HEK293 (cell line): ENCODE data around the gene GPR157.
"Not testable (repeated sequence)": the region's sequence is repeated elsewhere in the genome, so short reads cannot be mapped to it uniquely, and the experiment has no call there.

Source experiments
- CTCF ChIA-PET: fragments of 350-600 bp; formaldehyde crosslinking; extraction: SDS; loops from one replicate; lab custom pipeline; 2021; ENCODE audit warnings: antibody characterized with exemption; lab: Yijun Ruan, JAX
- POLR2A ChIA-PET: fragments of 300-600 bp; formaldehyde crosslinking; extraction: SDS; loops from one replicate; lab custom pipeline; 2020; ENCODE audit warnings: antibody characterized with exemption, inconsistent platforms; lab: Yijun Ruan, JAX
- H3K27ac ChIP-seq: fragments of 200-500 bp; sonication (Bioruptor generic); 2 replicates; pipeline ENCODE4 v1.5.1; 2014; ENCODE audit warnings: low read depth, low read length, control low read depth, inconsistent platforms; ENCODE audit errors: extremely low read depth
- H3K36me3 ChIP-seq, 2 experiments: fragments of 200-500 bp in 1 of 2; sonication (Bioruptor generic) in 1 of 2; 1 replicate in 1 of 2; 2 replicates in 1 of 2; pipeline ENCODE4 v1.5.1; 2014 to 2017; ENCODE audit warnings: inconsistent platforms in 2 of 2, low read length in 2 of 2; ENCODE audit not compliant: control insufficient read depth in 2 of 2, insufficient read depth in 1 of 2
- H3K4me1 ChIP-seq: fragments of 200-500 bp; sonication (Bioruptor generic); 2 replicates; pipeline ENCODE4 v1.5.1; 2014; ENCODE audit warnings: mild to moderate bottlenecking, low read length, inconsistent platforms; ENCODE audit not compliant: control insufficient read depth, insufficient read depth
- H3K4me3 ChIP-seq: 2 replicates; pipeline ENCODE4 v1.5.1; 2011; ENCODE audit warnings: low read depth, mild to moderate bottlenecking, control low read depth, low read length, moderate library complexity
- H3K9me3 ChIP-seq: fragments of 200-500 bp; sonication (Bioruptor generic); 2 replicates; pipeline ENCODE4 v1.5.1; 2014; ENCODE audit warnings: low read depth, low read length, inconsistent platforms; ENCODE audit not compliant: control insufficient read depth, insufficient read depth
- GLIS2 ChIP-seq: fragments of 450-650 bp; formaldehyde crosslinking; IDR thresholded peaks from 2 replicates; pipeline ENCODE4 v1.5.1; 2016; ENCODE audit warnings: missing biosample characterization, missing genetic modification characterization
- HOXA7 ChIP-seq: sonication (generic); formaldehyde crosslinking; IDR thresholded peaks from 2 replicates; pipeline ENCODE4 v1.8.1; 2022; ENCODE audit warnings: missing genetic modification reagents, borderline replicate concordance
- SP7 ChIP-seq: fragments of 450-650 bp; formaldehyde crosslinking; IDR thresholded peaks from 2 replicates; pipeline ENCODE4 v1.5.1; 2016; ENCODE audit warnings: missing biosample characterization, missing genetic modification characterization
- ZBTB17 ChIP-seq: fragments of 450-650 bp; formaldehyde crosslinking; IDR thresholded peaks from 2 replicates; pipeline ENCODE4 v1.5.1; 2016; ENCODE audit warnings: missing biosample characterization, missing genetic modification characterization
- ZFP41 ChIP-seq: fragments of 450-650 bp; formaldehyde crosslinking; IDR thresholded peaks from 2 replicates; pipeline ENCODE4 v1.5.1; 2016; ENCODE audit warnings: missing biosample characterization, missing genetic modification characterization, borderline replicate concordance
- ZNF2 ChIP-seq: fragments of 450-650 bp; formaldehyde crosslinking; IDR thresholded peaks from 2 replicates; pipeline ENCODE4 v1.5.1; 2016; ENCODE audit warnings: missing biosample characterization, missing genetic modification characterization
- ZNF335 ChIP-seq: fragments of 450-650 bp; formaldehyde crosslinking; conservative IDR thresholded peaks from 2 replicates; pipeline ENCODE4 v1.5.1; 2016; ENCODE audit warnings: missing biosample characterization, missing genetic modification characterization
- ZNF629 ChIP-seq: fragments of 450-650 bp; formaldehyde crosslinking; IDR thresholded peaks from 2 replicates; pipeline ENCODE4 v1.5.1; 2017; ENCODE audit warnings: missing biosample characterization, missing genetic modification characterization
- ZNF677 ChIP-seq: fragments of 450-650 bp; IDR thresholded peaks from 2 replicates; pipeline ENCODE4 v1.5.0; 2018; ENCODE audit warnings: missing biosample characterization, mild to moderate bottlenecking, missing genetic modification characterization, moderate library complexity
- TF ChIP-seq, protein P1 (sequence below): fragments of 450-650 bp; formaldehyde crosslinking; conservative IDR thresholded peaks from 2 replicates; pipeline ENCODE4 v1.5.1; 2016; ENCODE audit warnings: low read depth, missing biosample characterization, missing genetic modification characterization
- TF ChIP-seq, protein P2 (sequence below): fragments of 450-650 bp; formaldehyde crosslinking; IDR thresholded peaks from 2 replicates; pipeline ENCODE4 v1.5.1; 2016; ENCODE audit warnings: missing biosample characterization, missing genetic modification characterization, low read depth
- TF ChIP-seq, protein P3 (sequence below): fragments of 450-650 bp; formaldehyde crosslinking; optimal IDR thresholded peaks from 2 replicates; pipeline ENCODE3; 2016; ENCODE audit warnings: missing biosample characterization, mild to moderate bottlenecking, missing genetic modification characterization
- TF ChIP-seq, protein P4 (sequence below): fragments of 450-650 bp; formaldehyde crosslinking; IDR thresholded peaks from 2 replicates; pipeline ENCODE4 v1.5.1; 2016; ENCODE audit warnings: missing biosample characterization, missing genetic modification characterization
- TF ChIP-seq, protein P5 (sequence below): fragments of 450-650 bp; formaldehyde crosslinking; IDR thresholded peaks from 2 replicates; pipeline ENCODE4 v1.5.1; 2016; ENCODE audit warnings: missing biosample characterization, missing genetic modification characterization
- TF ChIP-seq, protein P6 (sequence below): fragments of 450-650 bp; formaldehyde crosslinking; IDR thresholded peaks from 2 replicates; pipeline ENCODE4 v1.5.1; 2017; ENCODE audit warnings: missing biosample characterization, missing genetic modification characterization

Gene GPR157

DNA sequence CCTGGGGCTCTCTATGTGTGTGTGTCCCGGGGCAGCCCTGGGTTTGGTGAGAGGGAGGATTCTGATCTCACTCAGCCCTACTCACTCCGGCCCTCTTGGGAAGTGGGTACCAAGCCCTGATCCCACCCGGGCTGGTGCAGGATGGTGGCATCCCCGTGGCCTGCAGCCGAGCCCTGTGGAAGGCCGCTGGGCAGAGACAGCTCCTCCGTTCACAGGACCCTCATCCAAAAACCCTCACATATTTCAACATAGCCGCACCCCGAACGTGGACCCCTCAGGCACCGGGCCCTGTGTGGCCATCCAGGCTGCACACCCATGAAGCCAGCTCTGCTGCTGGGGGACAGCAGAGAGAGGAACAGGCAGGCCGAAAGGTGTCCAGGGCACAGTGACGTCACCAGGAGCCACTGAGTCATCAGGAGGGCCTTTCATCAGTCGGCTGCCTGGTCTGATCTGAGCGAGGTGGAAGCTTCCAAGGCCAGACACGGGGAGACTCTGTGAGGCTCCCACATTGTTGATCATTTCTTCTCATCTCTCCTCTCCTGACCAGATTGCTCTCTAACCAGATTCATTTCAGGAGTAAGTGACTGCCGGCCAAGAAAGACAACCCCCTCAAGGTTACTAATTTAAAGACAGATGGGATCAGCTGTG is 16.2 kb upstream of the GPR157 start:
- peaks cover 0 to 18% of the 10 kb centered on the region in 2 experiments; a peak in 2 of 3 replicates for H3K36me3 ChIP-seq

DNA sequence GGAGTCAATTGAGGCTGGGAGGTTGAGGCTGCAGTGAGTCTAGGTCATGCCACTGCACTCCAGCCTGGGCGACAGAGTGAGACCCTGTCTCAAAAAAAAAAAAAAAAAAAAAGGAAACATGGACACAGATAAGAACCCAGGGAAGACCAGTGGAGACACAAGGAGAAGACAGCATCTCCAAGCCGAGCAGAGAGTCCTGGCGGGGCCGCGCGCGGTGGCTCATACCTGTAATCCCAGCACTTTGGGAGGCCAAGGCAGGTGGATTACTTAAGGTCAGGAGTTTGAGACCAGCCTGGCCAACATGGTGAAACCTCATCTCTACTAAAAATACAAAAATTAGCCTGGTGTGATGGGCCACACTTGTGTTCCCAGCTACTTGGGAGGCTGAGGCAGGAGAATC is 15.6 kb upstream of the GPR157 start:
- H3K4me1 ChIP-seq, POLR2A ChIA-PET, H3K9me3 ChIP-seq, H3K27ac ChIP-seq, H3K4me3 ChIP-seq: not testable (repeated sequence)
- H3K36me3 ChIP-seq, result peaks cover 0 to 12% of the 10 kb centered on the region in 2 experiments; a peak in 2 of 3 replicates
- CTCF ChIA-PET, result interaction anchor here (0.7 kb wide), 1 partner anchor 9 kb away, joined by 3 read pairs; no protein-coding TSS in a partner anchor

More for the DNA sequence above, 16.2 kb upstream of the GPR157 start:
- Histone ChIP-seq H3K4me3 (no peak overlapping the region), H3K9me3 (no peaks in the 10 kb centered on the region), H3K4me1 (no peaks in the 10 kb centered on the region), H3K27ac (no peak overlapping the region)
- POLR2A ChIA-PET, result interaction anchor here (1.0 kb wide), 1 partner anchor 17 kb away, joined by 3 read pairs; no protein-coding TSS in a partner anchor
- TF ChIP-seq, protein P1, sequence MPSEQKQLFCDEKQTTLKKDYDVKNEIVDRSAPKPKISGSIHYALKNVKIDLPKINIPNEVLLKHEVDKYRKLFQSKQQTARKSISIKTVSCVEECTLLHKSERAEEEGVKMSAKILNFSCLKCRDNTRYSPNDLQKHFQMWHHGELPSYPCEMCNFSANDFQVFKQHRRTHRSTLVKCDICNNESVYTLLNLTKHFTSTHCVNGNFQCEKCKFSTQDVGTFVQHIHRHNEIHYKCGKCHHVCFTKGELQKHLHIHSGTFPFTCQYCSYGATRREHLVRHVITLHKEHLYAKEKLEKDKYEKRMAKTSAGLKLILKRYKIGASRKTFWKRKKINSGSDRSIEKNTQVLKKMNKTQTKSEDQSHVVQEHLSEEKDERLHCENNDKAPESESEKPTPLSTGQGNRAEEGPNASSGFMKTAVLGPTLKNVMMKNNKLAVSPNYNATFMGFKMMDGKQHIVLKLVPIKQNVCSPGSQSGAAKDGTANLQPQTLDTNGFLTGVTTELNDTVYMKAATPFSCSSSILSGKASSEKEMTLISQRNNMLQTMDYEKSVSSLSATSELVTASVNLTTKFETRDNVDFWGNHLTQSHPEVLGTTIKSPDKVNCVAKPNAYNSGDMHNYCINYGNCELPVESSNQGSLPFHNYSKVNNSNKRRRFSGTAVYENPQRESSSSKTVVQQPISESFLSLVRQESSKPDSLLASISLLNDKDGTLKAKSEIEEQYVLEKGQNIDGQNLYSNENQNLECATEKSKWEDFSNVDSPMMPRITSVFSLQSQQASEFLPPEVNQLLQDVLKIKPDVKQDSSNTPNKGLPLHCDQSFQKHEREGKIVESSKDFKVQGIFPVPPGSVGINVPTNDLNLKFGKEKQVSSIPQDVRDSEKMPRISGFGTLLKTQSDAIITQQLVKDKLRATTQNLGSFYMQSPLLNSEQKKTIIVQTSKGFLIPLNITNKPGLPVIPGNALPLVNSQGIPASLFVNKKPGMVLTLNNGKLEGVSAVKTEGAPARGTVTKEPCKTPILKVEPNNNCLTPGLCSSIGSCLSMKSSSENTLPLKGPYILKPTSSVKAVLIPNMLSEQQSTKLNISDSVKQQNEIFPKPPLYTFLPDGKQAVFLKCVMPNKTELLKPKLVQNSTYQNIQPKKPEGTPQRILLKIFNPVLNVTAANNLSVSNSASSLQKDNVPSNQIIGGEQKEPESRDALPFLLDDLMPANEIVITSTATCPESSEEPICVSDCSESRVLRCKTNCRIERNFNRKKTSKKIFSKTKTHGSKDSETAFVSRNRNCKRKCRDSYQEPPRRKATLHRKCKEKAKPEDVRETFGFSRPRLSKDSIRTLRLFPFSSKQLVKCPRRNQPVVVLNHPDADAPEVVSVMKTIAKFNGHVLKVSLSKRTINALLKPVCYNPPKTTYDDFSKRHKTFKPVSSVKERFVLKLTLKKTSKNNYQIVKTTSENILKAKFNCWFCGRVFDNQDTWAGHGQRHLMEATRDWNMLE, result no peak
- TF ChIP-seq ZNF629 (tag by site-specific recombination) (peak; percentile 53), ZBTB17 (peak; percentile 17; the same call in 1 of the 2 replicates), ZFP41 (tag by site-specific recombination) (no peak), SP7 (tag by site-specific recombination) (no peak), ZNF2 (tag by site-specific recombination) (no peak), ZNF335 (tag by site-specific recombination) (peak; percentile 65), ZNF677 (no peak), HOXA7 (CRISPR knock-in tag) (no peak), GLIS2 (tag by site-specific recombination) (peak; percentile 48; the same call in 1 of the 2 replicates)
- TF ChIP-seq, protein P2, sequence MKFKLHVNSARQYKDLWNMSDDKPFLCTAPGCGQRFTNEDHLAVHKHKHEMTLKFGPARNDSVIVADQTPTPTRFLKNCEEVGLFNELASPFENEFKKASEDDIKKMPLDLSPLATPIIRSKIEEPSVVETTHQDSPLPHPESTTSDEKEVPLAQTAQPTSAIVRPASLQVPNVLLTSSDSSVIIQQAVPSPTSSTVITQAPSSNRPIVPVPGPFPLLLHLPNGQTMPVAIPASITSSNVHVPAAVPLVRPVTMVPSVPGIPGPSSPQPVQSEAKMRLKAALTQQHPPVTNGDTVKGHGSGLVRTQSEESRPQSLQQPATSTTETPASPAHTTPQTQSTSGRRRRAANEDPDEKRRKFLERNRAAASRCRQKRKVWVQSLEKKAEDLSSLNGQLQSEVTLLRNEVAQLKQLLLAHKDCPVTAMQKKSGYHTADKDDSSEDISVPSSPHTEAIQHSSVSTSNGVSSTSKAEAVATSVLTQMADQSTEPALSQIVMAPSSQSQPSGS, result peak; percentile 85
- TF ChIP-seq, protein P3, sequence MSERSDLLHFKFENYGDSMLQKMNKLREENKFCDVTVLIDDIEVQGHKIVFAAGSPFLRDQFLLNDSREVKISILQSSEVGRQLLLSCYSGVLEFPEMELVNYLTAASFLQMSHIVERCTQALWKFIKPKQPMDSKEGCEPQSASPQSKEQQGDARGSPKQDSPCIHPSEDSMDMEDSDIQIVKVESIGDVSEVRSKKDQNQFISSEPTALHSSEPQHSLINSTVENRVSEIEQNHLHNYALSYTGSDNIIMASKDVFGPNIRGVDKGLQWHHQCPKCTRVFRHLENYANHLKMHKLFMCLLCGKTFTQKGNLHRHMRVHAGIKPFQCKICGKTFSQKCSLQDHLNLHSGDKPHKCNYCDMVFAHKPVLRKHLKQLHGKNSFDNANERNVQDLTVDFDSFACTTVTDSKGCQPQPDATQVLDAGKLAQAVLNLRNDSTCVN (tag by site-specific recombination), result no peak
- TF ChIP-seq, protein P4, sequence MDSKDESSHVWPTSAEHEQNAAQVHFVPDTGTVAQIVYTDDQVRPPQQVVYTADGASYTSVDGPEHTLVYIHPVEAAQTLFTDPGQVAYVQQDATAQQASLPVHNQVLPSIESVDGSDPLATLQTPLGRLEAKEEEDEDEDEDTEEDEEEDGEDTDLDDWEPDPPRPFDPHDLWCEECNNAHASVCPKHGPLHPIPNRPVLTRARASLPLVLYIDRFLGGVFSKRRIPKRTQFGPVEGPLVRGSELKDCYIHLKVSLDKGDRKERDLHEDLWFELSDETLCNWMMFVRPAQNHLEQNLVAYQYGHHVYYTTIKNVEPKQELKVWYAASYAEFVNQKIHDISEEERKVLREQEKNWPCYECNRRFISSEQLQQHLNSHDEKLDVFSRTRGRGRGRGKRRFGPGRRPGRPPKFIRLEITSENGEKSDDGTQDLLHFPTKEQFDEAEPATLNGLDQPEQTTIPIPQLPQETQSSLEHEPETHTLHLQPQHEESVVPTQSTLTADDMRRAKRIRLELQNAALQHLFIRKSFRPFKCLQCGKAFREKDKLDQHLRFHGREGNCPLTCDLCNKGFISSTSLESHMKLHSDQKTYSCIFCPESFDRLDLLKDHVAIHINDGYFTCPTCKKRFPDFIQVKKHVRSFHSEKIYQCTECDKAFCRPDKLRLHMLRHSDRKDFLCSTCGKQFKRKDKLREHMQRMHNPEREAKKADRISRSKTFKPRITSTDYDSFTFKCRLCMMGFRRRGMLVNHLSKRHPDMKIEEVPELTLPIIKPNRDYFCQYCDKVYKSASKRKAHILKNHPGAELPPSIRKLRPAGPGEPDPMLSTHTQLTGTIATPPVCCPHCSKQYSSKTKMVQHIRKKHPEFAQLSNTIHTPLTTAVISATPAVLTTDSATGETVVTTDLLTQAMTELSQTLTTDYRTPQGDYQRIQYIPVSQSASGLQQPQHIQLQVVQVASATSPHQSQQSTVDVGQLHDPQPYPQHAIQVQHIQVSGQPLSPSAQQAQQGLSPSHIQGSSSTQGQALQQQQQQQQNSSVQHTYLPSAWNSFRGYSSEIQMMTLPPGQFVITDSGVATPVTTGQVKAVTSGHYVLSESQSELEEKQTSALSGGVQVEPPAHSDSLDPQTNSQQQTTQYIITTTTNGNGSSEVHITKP (tag by site-specific recombination), result peak; percentile 85
- TF ChIP-seq, protein P5, sequence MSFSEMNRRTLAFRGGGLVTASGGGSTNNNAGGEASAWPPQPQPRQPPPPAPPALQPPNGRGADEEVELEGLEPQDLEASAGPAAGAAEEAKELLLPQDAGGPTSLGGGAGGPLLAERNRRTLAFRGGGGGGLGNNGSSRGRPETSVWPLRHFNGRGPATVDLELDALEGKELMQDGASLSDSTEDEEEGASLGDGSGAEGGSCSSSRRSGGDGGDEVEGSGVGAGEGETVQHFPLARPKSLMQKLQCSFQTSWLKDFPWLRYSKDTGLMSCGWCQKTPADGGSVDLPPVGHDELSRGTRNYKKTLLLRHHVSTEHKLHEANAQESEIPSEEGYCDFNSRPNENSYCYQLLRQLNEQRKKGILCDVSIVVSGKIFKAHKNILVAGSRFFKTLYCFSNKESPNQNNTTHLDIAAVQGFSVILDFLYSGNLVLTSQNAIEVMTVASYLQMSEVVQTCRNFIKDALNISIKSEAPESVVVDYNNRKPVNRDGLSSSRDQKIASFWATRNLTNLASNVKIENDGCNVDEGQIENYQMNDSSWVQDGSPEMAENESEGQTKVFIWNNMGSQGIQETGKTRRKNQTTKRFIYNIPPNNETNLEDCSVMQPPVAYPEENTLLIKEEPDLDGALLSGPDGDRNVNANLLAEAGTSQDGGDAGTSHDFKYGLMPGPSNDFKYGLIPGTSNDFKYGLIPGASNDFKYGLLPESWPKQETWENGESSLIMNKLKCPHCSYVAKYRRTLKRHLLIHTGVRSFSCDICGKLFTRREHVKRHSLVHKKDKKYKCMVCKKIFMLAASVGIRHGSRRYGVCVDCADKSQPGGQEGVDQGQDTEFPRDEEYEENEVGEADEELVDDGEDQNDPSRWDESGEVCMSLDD (tag by site-specific recombination), result no peak
- TF ChIP-seq, protein P6, sequence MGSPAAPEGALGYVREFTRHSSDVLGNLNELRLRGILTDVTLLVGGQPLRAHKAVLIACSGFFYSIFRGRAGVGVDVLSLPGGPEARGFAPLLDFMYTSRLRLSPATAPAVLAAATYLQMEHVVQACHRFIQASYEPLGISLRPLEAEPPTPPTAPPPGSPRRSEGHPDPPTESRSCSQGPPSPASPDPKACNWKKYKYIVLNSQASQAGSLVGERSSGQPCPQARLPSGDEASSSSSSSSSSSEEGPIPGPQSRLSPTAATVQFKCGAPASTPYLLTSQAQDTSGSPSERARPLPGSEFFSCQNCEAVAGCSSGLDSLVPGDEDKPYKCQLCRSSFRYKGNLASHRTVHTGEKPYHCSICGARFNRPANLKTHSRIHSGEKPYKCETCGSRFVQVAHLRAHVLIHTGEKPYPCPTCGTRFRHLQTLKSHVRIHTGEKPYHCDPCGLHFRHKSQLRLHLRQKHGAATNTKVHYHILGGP, result no peak
- CTCF ChIA-PET, result interaction anchor here (0.6 to 0.9 kb wide), 4 partner anchors 10 to 232 kb away, joined by 3 read pairs; no protein-coding TSS in a partner anchor
